ENCODE data around the gene SRBD1.
"Not testable (repeated sequence)": the region's sequence is repeated elsewhere in the genome, so short reads cannot be mapped to it uniquely, and the experiment has no call there.

SRBD1 gene

GRCh38 chr2:45438872-45439665, 172.0 kb downstream of the SRBD1 start:
- H3K27ac ChIP-seq, result peak overlapping the region; percentile 56
- no peak for TF ChIP-seq CTCF (IDR thresholded peaks at IDR 0.05)
- TF ChIP-seq ZFX (IDR thresholded peaks at IDR 0.05; ENCODE audit: borderline replicate concordance), result no peak

GRCh38 chr2:45436456-45436855, 174.6 kb downstream of the SRBD1 start:
- TF ChIP-seq ZFX (IDR thresholded peaks at IDR 0.05; ENCODE audit: borderline replicate concordance) (no peak), CTCF (IDR thresholded peaks at IDR 0.05) (no peak)
- H3K27ac ChIP-seq, result no peak overlapping the region

GRCh38 chr2:45435316-45435715, 175.8 kb downstream of the SRBD1 start:
- no peak overlapping the region for H3K27ac ChIP-seq
- TF ChIP-seq CTCF (IDR thresholded peaks at IDR 0.05), result no peak
- TF ChIP-seq ZFX (IDR thresholded peaks at IDR 0.05; ENCODE audit: borderline replicate concordance), result no peak

- peak overlapping the region; percentile 17; the same call in 1 of the 2 replicates for H3K27ac ChIP-seq
- no peak for TF ChIP-seq ZFX (IDR thresholded peaks at IDR 0.05; ENCODE audit: borderline replicate concordance)
- TF ChIP-seq CTCF (IDR thresholded peaks at IDR 0.05), result no peak
Measured at GRCh38 chr2:45433363-45433762, 177.7 kb downstream of the SRBD1 start.

GRCh38 chr2:45432406-45432805, 178.7 kb downstream of the SRBD1 start:
- H3K27ac ChIP-seq, result no peak overlapping the region
- no peak for TF ChIP-seq CTCF (IDR thresholded peaks at IDR 0.05)
- TF ChIP-seq ZFX (IDR thresholded peaks at IDR 0.05; ENCODE audit: borderline replicate concordance), result no peak

GRCh38 chr2:45426025-45426424, 185.0 kb downstream of the SRBD1 start:
- H3K27ac ChIP-seq, result not testable (repeated sequence)

GRCh38 chr2:45422921-45423320, 188.1 kb downstream of the SRBD1 start:
- TF ChIP-seq ZFX (IDR thresholded peaks at IDR 0.05; ENCODE audit: borderline replicate concordance) (no peak), CTCF (IDR thresholded peaks at IDR 0.05) (no peak)

GRCh38 chr2:45418532-45418931, 192.5 kb downstream of the SRBD1 start:
- H3K27ac ChIP-seq, result no peak overlapping the region
- no peak for TF ChIP-seq ZFX (IDR thresholded peaks at IDR 0.05; ENCODE audit: borderline replicate concordance)
- no peak for TF ChIP-seq CTCF (IDR thresholded peaks at IDR 0.05)

More at GRCh38 chr2:45422921-45423320, 188.1 kb downstream of the SRBD1 start:
- H3K27ac ChIP-seq, result no peak overlapping the region

All from 22Rv1 (cell line).